Esophagus muscularis mucosa (tissue), 4 donors: ENCODE results near the gene CSF1. TPM values are rescaled to one million over a fixed set of nuclear protein-coding genes. Genes with fewer than 3 reads are reported as not detected.

ENCODE experiments used
- DNase-seq: peaks from one replicate; pipeline ENCODE4 v3.0.0-alpha.2; 2017; ENCODE audit errors: extremely low spot score
- H3K27ac ChIP-seq, 4 donors: fragments of 200-600 bp; sonication (generic); replicated peaks in 1 of 4; 1 replicate in 3 of 4; 2 replicates in 1 of 4; pipeline ENCODE4 v1.5.1; 2016 to 2019; ENCODE audit warnings: mild to moderate bottlenecking in 1 of 4
- H3K27me3 ChIP-seq, 4 donors: fragments of 200-600 bp; sonication (generic); one replicate each; pipeline versions ENCODE4 v1.5.1 to v1.6.0; 2016 to 2019
- H3K36me3 ChIP-seq, 4 donors: fragments of 200-600 bp; sonication (generic); one replicate each; pipeline ENCODE4 v1.5.1; 2016 to 2019
- H3K4me1 ChIP-seq, 4 donors: fragments of 200-600 bp; sonication (generic); one replicate each; pipeline ENCODE4 v1.5.1; 2016 to 2019
- H3K4me3 ChIP-seq, 4 donors: fragments of 200-600 bp; sonication (generic); 1 replicate in 2 of 4; 2 replicates in 2 of 4; pipeline ENCODE4 v1.5.1; 2016 to 2019; ENCODE audit warnings: mild to moderate bottlenecking in 4 of 4, moderate library complexity in 1 of 4
- H3K9me3 ChIP-seq, 4 donors: fragments of 200-600 bp; sonication (generic); 1 replicate in 3 of 4; 2 replicates in 1 of 4; pipeline ENCODE4 v1.5.1; 2016 to 2019
- EP300 ChIP-seq: sonication (generic); formaldehyde crosslinking; IDR thresholded peaks from one replicate; pipeline ENCODE4 v1.6.1; 2017; ENCODE audit warnings: antibody characterized with exemption
- POLR2A ChIP-seq: fragments of 450-650 bp; IDR thresholded peaks from one replicate; pipeline ENCODE4 v1.6.1; 2017; ENCODE audit warnings: antibody characterized with exemption, moderate library complexity, mild to moderate bottlenecking, low read depth
- POLR2AphosphoS5 ChIP-seq, 2 donors: sonication (generic); formaldehyde crosslinking; IDR thresholded peaks; one replicate each; pipeline ENCODE4 v1.6.1; 2017; ENCODE audit warnings: antibody characterized with exemption in 2 of 2
- WGBS: methylation state at CpG from one replicate; pipeline ENCODE4 v1.1.5; 2018; 5-methylcytosine and 5-hydroxymethylcytosine counted together
- intact Hi-C: fragments of 100-400 bp; cut with DNase I; formaldehyde crosslinking; loops from one replicate; pipeline ENCODE4 v1.15.1; 2023
- total RNA-seq, 4 donors: library from RNA; depleted of rRNA; stranded (reverse); fragments of >200 nt; gene quantifications; one replicate each; pipeline versions ENCODE4 v1.1.0 to v1.2.1, GENCODE V29; 2016
- TF ChIP-seq, protein P1 (sequence below), 3 experiments: fragments of 200-600 bp in 2 of 3; fragments of 450-650 bp in 1 of 3; sonication (generic) in 2 of 3; IDR thresholded peaks; one replicate each; pipeline ENCODE4 v1.5.1; 2017 to 2019; ENCODE audit warnings: antibody characterized with exemption in 3 of 3, mild to moderate bottlenecking in 2 of 3, moderate library complexity in 1 of 3

Gene CSF1
- total RNA-seq, 4 donors from 2014 or later, result 27.0 to 92.6 (median 48.1) TPM

GRCh38 chr1:109883248-109883955 is 27.2 kb upstream of the CSF1 start:
- TF ChIP-seq EP300, result no peak
- TF ChIP-seq POLR2AphosphoS5 (IDR thresholded peaks at IDR 0.05), result peak in 1 of 2 donors; percentile 14
- TF ChIP-seq, protein P1, sequence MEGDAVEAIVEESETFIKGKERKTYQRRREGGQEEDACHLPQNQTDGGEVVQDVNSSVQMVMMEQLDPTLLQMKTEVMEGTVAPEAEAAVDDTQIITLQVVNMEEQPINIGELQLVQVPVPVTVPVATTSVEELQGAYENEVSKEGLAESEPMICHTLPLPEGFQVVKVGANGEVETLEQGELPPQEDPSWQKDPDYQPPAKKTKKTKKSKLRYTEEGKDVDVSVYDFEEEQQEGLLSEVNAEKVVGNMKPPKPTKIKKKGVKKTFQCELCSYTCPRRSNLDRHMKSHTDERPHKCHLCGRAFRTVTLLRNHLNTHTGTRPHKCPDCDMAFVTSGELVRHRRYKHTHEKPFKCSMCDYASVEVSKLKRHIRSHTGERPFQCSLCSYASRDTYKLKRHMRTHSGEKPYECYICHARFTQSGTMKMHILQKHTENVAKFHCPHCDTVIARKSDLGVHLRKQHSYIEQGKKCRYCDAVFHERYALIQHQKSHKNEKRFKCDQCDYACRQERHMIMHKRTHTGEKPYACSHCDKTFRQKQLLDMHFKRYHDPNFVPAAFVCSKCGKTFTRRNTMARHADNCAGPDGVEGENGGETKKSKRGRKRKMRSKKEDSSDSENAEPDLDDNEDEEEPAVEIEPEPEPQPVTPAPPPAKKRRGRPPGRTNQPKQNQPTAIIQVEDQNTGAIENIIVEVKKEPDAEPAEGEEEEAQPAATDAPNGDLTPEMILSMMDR (IDR thresholded peaks at IDR 0.05), result no peak
- TF ChIP-seq POLR2A, result no peak
- WGBS, result 49% methylated on average over 5 of the region's 9 CpGs
- intact Hi-C loops, result no loop called here
- Histone ChIP-seq H3K4me3 (no peak overlapping the region), H3K36me3 (no peaks in the 10 kb centered on the region), H3K4me1 (peaks cover 23 to 35% (median 33%) of the 10 kb centered on the region in 4 donors), H3K9me3 (no peaks in the 10 kb centered on the region), H3K27me3 (no peaks in the 10 kb centered on the region), H3K27ac (peak overlapping the region; percentile 38 to 63 (median 54))
- DNase-seq, result no peak

- peaks cover 23 to 32% (median 28%) of the 10 kb centered on the region in 4 donors for H3K4me1 ChIP-seq
- H3K4me3 ChIP-seq, result no peak overlapping the region
- DNase-seq, result no peak
- intact Hi-C loops, result no loop called here
- peak overlapping the region in 3 of 4 donors; percentile 8 to 58 (median 49) for H3K27ac ChIP-seq
- no peaks in the 10 kb centered on the region for H3K36me3 ChIP-seq
- WGBS, result 87% methylated on average over 8 of the region's 8 CpGs
- no peaks in the 10 kb centered on the region for H3K27me3 ChIP-seq
- TF ChIP-seq EP300 (no peak), POLR2AphosphoS5 (IDR thresholded peaks at IDR 0.05) (no peak), POLR2A (no peak)
- TF ChIP-seq, protein P1 (IDR thresholded peaks at IDR 0.05), result no peak
- no peaks in the 10 kb centered on the region for H3K9me3 ChIP-seq
Observed at GRCh38 chr1:109884242-109884891, 26.3 kb upstream of the CSF1 start.

DNA sequence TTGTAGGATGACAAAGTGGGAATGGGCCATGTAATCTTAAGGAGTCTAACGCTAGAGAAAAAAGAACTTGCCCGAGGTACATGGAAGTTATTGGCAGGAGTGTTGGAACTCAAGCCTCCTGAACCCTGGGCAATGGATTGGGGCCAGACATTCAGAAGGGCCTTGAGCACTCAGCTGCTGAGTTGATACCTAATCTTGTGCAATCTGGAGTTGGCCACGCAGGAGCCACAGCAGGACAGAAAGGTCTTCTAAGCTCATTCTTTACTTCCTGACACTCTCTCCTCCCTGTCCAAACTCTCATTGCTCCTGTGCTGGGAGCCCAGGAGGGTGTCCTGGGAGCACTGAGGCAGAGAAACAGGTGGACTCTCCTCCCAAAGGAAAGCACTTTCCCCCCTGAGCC is 25.1 kb upstream of the CSF1 start:
- Histone ChIP-seq H3K27me3 (no peaks in the 10 kb centered on the region), H3K4me3 (no peak overlapping the region), H3K4me1 (peaks cover 23 to 32% (median 28%) of the 10 kb centered on the region in 4 donors), H3K36me3 (no peaks in the 10 kb centered on the region), H3K9me3 (no peaks in the 10 kb centered on the region), H3K27ac (no peak overlapping the region)
- 87% methylated on average over 3 of the region's 3 CpGs for WGBS
- no peak for DNase-seq
- intact Hi-C loops, result no loop called here
- TF ChIP-seq EP300 (no peak), POLR2AphosphoS5 (IDR thresholded peaks at IDR 0.05) (no peak), POLR2A (no peak)
- TF ChIP-seq, protein P1 (IDR thresholded peaks at IDR 0.05), result no peak

DNA sequence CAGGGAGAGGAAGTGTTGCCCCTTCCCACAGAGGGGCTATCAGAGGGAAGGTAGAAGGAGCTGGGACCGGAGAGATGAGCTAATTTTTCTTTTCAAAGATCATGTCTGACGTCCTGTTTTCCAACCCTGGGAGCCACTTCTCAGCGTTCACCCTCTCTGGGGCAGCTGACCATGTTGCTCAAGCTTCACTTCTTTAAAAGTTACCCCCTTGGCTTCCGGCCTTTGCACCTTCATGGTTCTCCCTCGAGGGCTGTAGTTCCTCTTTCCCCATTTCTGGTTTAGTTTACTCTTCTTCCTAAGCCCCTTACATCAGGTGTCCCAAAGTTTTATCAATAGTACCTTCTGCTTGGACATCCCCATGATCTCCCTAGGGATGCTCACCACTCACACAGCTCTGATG is 23.8 kb upstream of the CSF1 start:
- H3K4me3 ChIP-seq, result no peak overlapping the region
- no peaks in the 10 kb centered on the region for H3K36me3 ChIP-seq
- H3K4me1 ChIP-seq, result peaks cover 28 to 32% (median 30%) of the 10 kb centered on the region in 4 donors
- H3K9me3 ChIP-seq, result no peaks in the 10 kb centered on the region
- intact Hi-C loops, result no loop called here
- TF ChIP-seq POLR2A (no peak), EP300 (no peak), POLR2AphosphoS5 (IDR thresholded peaks at IDR 0.05) (no peak)
- TF ChIP-seq, protein P1 (IDR thresholded peaks at IDR 0.05), result no peak
- WGBS, result 80% methylated on average over 5 of the region's 5 CpGs
- DNase-seq, result no peak
- no peak overlapping the region for H3K27ac ChIP-seq
- no peaks in the 10 kb centered on the region for H3K27me3 ChIP-seq
